GM19438 (cell line): Measurements from ENCODE around the gene GALNTL6.
A peak's percentile ranks its signal among the peaks of the same experiment; 100 is the strongest.
"Not testable (repeated sequence)": the region's sequence is repeated elsewhere in the genome, so short reads cannot be mapped to it uniquely, and the experiment has no call there.

Experiments used
- ATAC-seq: cut with Tn5 transposase; IDR thresholded peaks from one replicate; pipeline ENCODE4 v1.9.1; 2021; ENCODE audit warnings: low read depth; ENCODE audit not compliant: unreplicated experiment

The GALNTL6 gene

GRCh38 chr4:172957216-172957615 lies 1144.0 kb downstream of the GALNTL6 start:
- ATAC-seq: no peak

- no peak for ATAC-seq
Observed at GRCh38 chr4:172962564-172963353, 1149.6 kb downstream of the GALNTL6 start.

- no peak for ATAC-seq
Observed at GRCh38 chr4:172963498-172964294, 1150.5 kb downstream of the GALNTL6 start.

GRCh38 chr4:172970189-172970588 lies 1157.0 kb downstream of the GALNTL6 start:
- not testable (repeated sequence) for ATAC-seq

GRCh38 chr4:172974586-172974985 lies 1161.4 kb downstream of the GALNTL6 start:
- ATAC-seq: no peak

- ATAC-seq: no peak
Observed at GRCh38 chr4:172975651-172976229, 1162.5 kb downstream of the GALNTL6 start.

GRCh38 chr4:172977491-172978041 lies 1164.4 kb downstream of the GALNTL6 start:
- ATAC-seq: not testable (repeated sequence)

- ATAC-seq: no peak
Observed at GRCh38 chr4:172978848-172979247, 1165.6 kb downstream of the GALNTL6 start.

GRCh38 chr4:172979332-172979731 lies 1166.1 kb downstream of the GALNTL6 start:
- no peak for ATAC-seq

- no peak for ATAC-seq
Observed at GRCh38 chr4:172980219-172980618, 1167.0 kb downstream of the GALNTL6 start.

GRCh38 chr4:172982151-172982590 lies 1169.0 kb downstream of the GALNTL6 start:
- ATAC-seq: no peak

- no peak for ATAC-seq
Observed at GRCh38 chr4:172983014-172983413, 1169.8 kb downstream of the GALNTL6 start.

- no peak for ATAC-seq
Observed at GRCh38 chr4:172983631-172984030, 1170.4 kb downstream of the GALNTL6 start.

GRCh38 chr4:172985552-172985951 lies 1172.3 kb downstream of the GALNTL6 start:
- ATAC-seq: no peak

- peak; percentile 66 for ATAC-seq
Observed at GRCh38 chr4:172986114-172986513, 1172.9 kb downstream of the GALNTL6 start.

- no peak for ATAC-seq
Observed at GRCh38 chr4:172989984-172990820, 1177.0 kb downstream of the GALNTL6 start.

GRCh38 chr4:172992648-172993378 lies 1179.6 kb downstream of the GALNTL6 start:
- no peak for ATAC-seq

GRCh38 chr4:172995161-172995560 lies 1182.0 kb downstream of the GALNTL6 start:
- ATAC-seq: no peak

GRCh38 chr4:172995704-172996103 lies 1182.5 kb downstream of the GALNTL6 start:
- ATAC-seq: no peak
